A673 (cell line): Measurements from ENCODE around the gene AKAP6.

Source experiments
- CTCF ChIP-seq: fragments of 300-800, 200-600 bp; sonication (generic); conservative IDR thresholded peaks from 2 replicates; pipeline ENCODE4 v1.5.1; 2017; ENCODE audit warnings: low read depth, mild to moderate bottlenecking, antibody characterized with exemption, low read length, moderate library complexity, mixed read lengths
- EZH2 ChIP-seq: fragments of 200-600 bp; sonication (generic); IDR thresholded peaks from 2 replicates; pipeline ENCODE4 v1.6.1; 2017; ENCODE audit warnings: borderline replicate concordance, low read depth, mild to moderate bottlenecking, mixed read lengths, antibody characterized with exemption, low read length; ENCODE audit not compliant: poor library complexity, severe bottlenecking

GRCh38 chr14:32414808-32415255 is 85.7 kb downstream of the AKAP6 start:
- TF ChIP-seq CTCF (no peak), EZH2 (no peak)
